Adrenal gland (tissue), 12 donors: ENCODE measurements around the gene TMEM140. TPM values are rescaled to one million over a fixed set of nuclear protein-coding genes. Genes with fewer than 3 reads are reported as not detected.
A peak's percentile ranks its signal among the peaks of the same experiment; 100 is the strongest.

Experiments used
- DNase-seq, 7 donors: peaks; one replicate each; pipeline ENCODE4 v3.0.0-alpha.2; 2019 to 2020
- H3K27ac ChIP-seq, 5 donors: fragments of 200-600 bp; sonication (generic) in 4 of 5; 1 replicate in 3 of 5; 2 replicates in 2 of 5; pipeline versions ENCODE4 v1.5.1 to v1.8.0; 2016 to 2020; ENCODE audit warnings: mild to moderate bottlenecking in 1 of 5
- H3K27me3 ChIP-seq: fragments of 200-600 bp; 2 replicates; pipeline ENCODE4 v1.8.0; 2021
- H3K36me3 ChIP-seq, 2 donors: fragments of 200-600 bp; replicated peaks in 1 of 2; 1 replicate in 1 of 2; 2 replicates in 1 of 2; pipeline versions ENCODE4 v1.5.1 to v1.8.0; 2018 to 2022
- H3K4me1 ChIP-seq, 2 donors: fragments of 200-600 bp; replicated peaks in 1 of 2; 1 replicate in 1 of 2; 2 replicates in 1 of 2; pipeline versions ENCODE4 v1.5.1 to v1.8.0; 2018 to 2021
- H3K4me3 ChIP-seq, 4 donors: fragments of 200-600 bp; sonication (generic) in 3 of 4; one replicate each; pipeline ENCODE4 v1.5.1; 2016 to 2018
- H3K9me3 ChIP-seq, 3 donors: fragments of 200-600 bp; sonication (generic) in 1 of 3; replicated peaks in 1 of 3; 1 replicate in 2 of 3; 2 replicates in 1 of 3; pipeline versions ENCODE4 v1.5.1 to v1.8.0; 2016 to 2021
- CTCF ChIP-seq, 6 experiments: fragments of 450-650 bp in 4 of 6; fragments of 200-600 bp in 2 of 6; sonication (generic) in 1 of 6; IDR thresholded peaks; 1 replicate in 5 of 6; 2 replicates in 1 of 6; pipeline versions ENCODE4 v1.5.1 to v1.8.0; 2016 to 2021; ENCODE audit warnings: antibody characterized with exemption in 6 of 6, mild to moderate bottlenecking in 2 of 6, moderate library complexity in 1 of 6
- POLR2A ChIP-seq, 2 donors: fragments of 450-650 bp; IDR thresholded peaks; one replicate each; pipeline ENCODE4 v1.6.1; 2017; ENCODE audit warnings: antibody characterized with exemption in 2 of 2, mild to moderate bottlenecking in 2 of 2, moderate library complexity in 1 of 2
- WGBS, 4 donors: extraction: QIAGEN DNeasy Blood & Tissue Kit in 2 of 4; methylation state at CpG; one replicate each; pipeline versions ENCODE4 v1.1.5 to v1.1.7; 2013 to 2017; 5-methylcytosine and 5-hydroxymethylcytosine counted together
- intact Hi-C, 2 donors: fragments of 100-400 bp; cut with DNase I; formaldehyde crosslinking; loops; one replicate each; pipeline versions ENCODE4 v1.14.1 to v1.15.0; 2022 to 2023
- polyA plus RNA-seq, 3 donors: library from polyadenylated mRNA; stranded (reverse); fragments of 200-250 nt in 2 of 3; fragments of 350-450 nt in 1 of 3; fragmentation: Illumina TruSeq in 1 of 3; extraction: RNeasy Lipid Tissue Mini Kit (QIAGEN cat#74804) in 1 of 3; gene quantifications; one replicate each; pipeline ENCODE4 v1.2.3, GENCODE V29; 2013 to 2014
- total RNA-seq, 9 donors: library from RNA; depleted of rRNA in 4 of 9; stranded (reverse); fragments of >200 nt in 4 of 9; fragments of 120-200 nt in 1 of 9; fragmentation: NEBNext Ultra II Directional in 1 of 9; extraction: Animal tissue kit (Norgen Biotek cat#: 25700) in 1 of 9; gene quantifications; one replicate each; pipeline versions ENCODE4 v1.1.0 to v1.2.4, GENCODE V29; 2013 to 2023
- donor health status: healthy with polysubstance abuse.
- donor health status: Bipolar disorder and iron deficiency.
- donor health status: DM: yes; HTN: yes; CAD: no.
- donor health status: DM: no; HTN: no; CAD: no.
- donor health status: DM: no; HTN: no; CAD: no.
- donor health status: DM: yes; HTN: yes; CAD: no.

TMEM140 gene
- total and polyA plus RNA-seq, 12 donors = 9.4 to 62.9 (median 25.1) TPM

GRCh38 chr7:135166338-135166990 is 18.6 kb downstream of the TMEM140 start:
- peaks cover 6 to 45% of the 10 kb centered on the region in 2 donors for H3K4me1 ChIP-seq

GRCh38 chr7:135167365-135167917 is 19.6 kb downstream of the TMEM140 start:
- Histone ChIP-seq H3K4me1 (peaks cover 6 to 39% of the 10 kb centered on the region in 2 donors), H3K27ac (peak overlapping the region in 3 of 5 donors; percentile 20 to 91 (median 49)), H3K9me3 (no peaks in the 10 kb centered on the region), H3K36me3 (peaks cover 0 to 38% of the 10 kb centered on the region in 2 donors), H3K4me3 (no peak overlapping the region), H3K27me3 (no peaks in the 10 kb centered on the region)
- no peak for DNase-seq
- intact Hi-C loops = loop anchor here (10.0 kb wide), 3 partner anchors 173 to 473 kb away; partner anchors contain the start of gene AGBL3 (in 1 of the 2)
- no peak for TF ChIP-seq CTCF (IDR thresholded peaks at IDR 0.05)
- no peak for TF ChIP-seq POLR2A (IDR thresholded peaks at IDR 0.05)
- 80 to 90% (median 85%) methylated on average over 11 to 12 of the region's 12 CpGs for WGBS, 4 donors

More at GRCh38 chr7:135166338-135166990, 18.6 kb downstream of the TMEM140 start:
- TF ChIP-seq POLR2A (IDR thresholded peaks at IDR 0.05) = no peak
- no peak for TF ChIP-seq CTCF (IDR thresholded peaks at IDR 0.05)
- Histone ChIP-seq H3K36me3 (peaks cover 0 to 38% of the 10 kb centered on the region in 2 donors), H3K27me3 (no peaks in the 10 kb centered on the region), H3K9me3 (no peaks in the 10 kb centered on the region), H3K4me3 (no peak overlapping the region), H3K27ac (peak overlapping the region in 2 of 5 donors; percentile 49 to 91)
- WGBS, 4 donors = 73 to 82% (median 76%) methylated on average over 13 to 18 of the region's 18 CpGs
- intact Hi-C loops = loop anchor here (10.0 kb wide), 3 partner anchors 172 to 472 kb away; partner anchors contain the start of gene AGBL3 (in 1 of the 2)
- peak in 1 of 7 donors; percentile 51 for DNase-seq

- 42 to 57% (median 50%) methylated on average over 7 to 9 of the region's 9 CpGs for WGBS, 4 donors
- Histone ChIP-seq H3K4me1 (peaks cover 6 to 39% of the 10 kb centered on the region in 2 donors), H3K36me3 (peaks cover 0 to 38% of the 10 kb centered on the region in 2 donors), H3K9me3 (no peaks in the 10 kb centered on the region), H3K4me3 (no peak overlapping the region), H3K27me3 (no peaks in the 10 kb centered on the region), H3K27ac (peak overlapping the region in 3 of 5 donors; percentile 20 to 97 (median 91))
- peak in 1 of 7 donors; percentile 43 for DNase-seq
- no peak for TF ChIP-seq CTCF (IDR thresholded peaks at IDR 0.05)
- TF ChIP-seq POLR2A (IDR thresholded peaks at IDR 0.05) = no peak
- intact Hi-C loops = loop anchor here (10.0 kb wide), 3 partner anchors 173 to 473 kb away; partner anchors contain the start of gene AGBL3 (in 1 of the 2)
Measured at GRCh38 chr7:135168001-135168400, 20.1 kb downstream of the TMEM140 start.

DNA sequence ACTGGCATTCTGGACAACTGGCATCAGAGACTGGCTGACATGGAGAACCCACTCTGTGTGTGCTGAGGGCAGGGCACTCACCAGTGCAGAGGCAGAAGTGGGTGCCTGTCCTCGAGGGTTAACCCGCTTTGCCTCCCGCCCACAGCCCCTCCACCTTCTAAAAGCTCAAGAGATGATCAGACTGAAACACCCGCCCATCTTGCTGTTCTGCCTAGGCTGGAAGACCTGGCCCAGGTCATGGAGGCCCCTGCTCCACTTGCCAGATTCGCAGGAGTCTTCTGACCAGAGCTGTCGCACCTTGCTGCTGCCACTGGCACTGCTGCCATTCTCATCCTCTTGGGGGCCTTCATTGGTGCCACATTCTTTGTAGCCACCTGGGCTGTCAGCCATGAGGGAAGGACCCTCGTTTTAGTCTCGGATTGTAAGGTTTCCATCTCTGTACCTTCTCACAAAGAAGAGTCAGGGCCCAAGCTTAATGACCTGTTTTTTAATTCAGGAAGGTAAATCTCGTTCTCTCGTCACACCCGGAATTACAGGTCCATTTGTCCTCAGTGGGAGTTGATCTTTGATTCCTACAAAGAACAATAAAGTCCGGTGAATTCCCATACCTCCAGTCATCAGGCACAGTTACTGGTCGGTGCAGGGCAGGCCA is 20.7 kb downstream of the TMEM140 start:
- TF ChIP-seq CTCF (IDR thresholded peaks at IDR 0.05) (no peak), POLR2A (IDR thresholded peaks at IDR 0.05) (no peak)
- intact Hi-C loops = loop anchor here (10.0 kb wide), 3 partner anchors 174 to 474 kb away; partner anchors contain the start of gene AGBL3 (in 1 of the 2)
- Histone ChIP-seq H3K27ac (peak overlapping the region in 3 of 5 donors; percentile 14 to 97 (median 91)), H3K4me3 (no peak overlapping the region), H3K36me3 (peaks cover 0 to 38% of the 10 kb centered on the region in 2 donors), H3K4me1 (peaks cover 6 to 39% of the 10 kb centered on the region in 2 donors), H3K9me3 (no peaks in the 10 kb centered on the region), H3K27me3 (no peaks in the 10 kb centered on the region)
- WGBS, 4 donors = 89 to 92% (median 91%) methylated on average over 11 to 13 of the region's 13 CpGs
- DNase-seq = no peak
